ENCODE data around the gene AKR7A3. TPM values are rescaled to one million over a fixed set of nuclear protein-coding genes. Genes with fewer than 3 reads are reported as not detected.

Gene AKR7A3
- total RNA-seq, 1 experiment from 2014 or later, result 1.5 TPM

GRCh38 chr1:19234224-19234623 is 54.3 kb downstream of the AKR7A3 start (continued):
- TF ChIP-seq, protein P1, sequence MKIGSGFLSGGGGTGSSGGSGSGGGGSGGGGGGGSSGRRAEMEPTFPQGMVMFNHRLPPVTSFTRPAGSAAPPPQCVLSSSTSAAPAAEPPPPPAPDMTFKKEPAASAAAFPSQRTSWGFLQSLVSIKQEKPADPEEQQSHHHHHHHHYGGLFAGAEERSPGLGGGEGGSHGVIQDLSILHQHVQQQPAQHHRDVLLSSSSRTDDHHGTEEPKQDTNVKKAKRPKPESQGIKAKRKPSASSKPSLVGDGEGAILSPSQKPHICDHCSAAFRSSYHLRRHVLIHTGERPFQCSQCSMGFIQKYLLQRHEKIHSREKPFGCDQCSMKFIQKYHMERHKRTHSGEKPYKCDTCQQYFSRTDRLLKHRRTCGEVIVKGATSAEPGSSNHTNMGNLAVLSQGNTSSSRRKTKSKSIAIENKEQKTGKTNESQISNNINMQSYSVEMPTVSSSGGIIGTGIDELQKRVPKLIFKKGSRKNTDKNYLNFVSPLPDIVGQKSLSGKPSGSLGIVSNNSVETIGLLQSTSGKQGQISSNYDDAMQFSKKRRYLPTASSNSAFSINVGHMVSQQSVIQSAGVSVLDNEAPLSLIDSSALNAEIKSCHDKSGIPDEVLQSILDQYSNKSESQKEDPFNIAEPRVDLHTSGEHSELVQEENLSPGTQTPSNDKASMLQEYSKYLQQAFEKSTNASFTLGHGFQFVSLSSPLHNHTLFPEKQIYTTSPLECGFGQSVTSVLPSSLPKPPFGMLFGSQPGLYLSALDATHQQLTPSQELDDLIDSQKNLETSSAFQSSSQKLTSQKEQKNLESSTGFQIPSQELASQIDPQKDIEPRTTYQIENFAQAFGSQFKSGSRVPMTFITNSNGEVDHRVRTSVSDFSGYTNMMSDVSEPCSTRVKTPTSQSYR (CRISPR knock-in tag; IDR thresholded peaks at IDR 0.05), result no peak
- TF ChIP-seq, protein P2, sequence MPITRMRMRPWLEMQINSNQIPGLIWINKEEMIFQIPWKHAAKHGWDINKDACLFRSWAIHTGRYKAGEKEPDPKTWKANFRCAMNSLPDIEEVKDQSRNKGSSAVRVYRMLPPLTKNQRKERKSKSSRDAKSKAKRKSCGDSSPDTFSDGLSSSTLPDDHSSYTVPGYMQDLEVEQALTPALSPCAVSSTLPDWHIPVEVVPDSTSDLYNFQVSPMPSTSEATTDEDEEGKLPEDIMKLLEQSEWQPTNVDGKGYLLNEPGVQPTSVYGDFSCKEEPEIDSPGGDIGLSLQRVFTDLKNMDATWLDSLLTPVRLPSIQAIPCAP (CRISPR knock-in tag; IDR thresholded peaks at IDR 0.05), result no peak
- no peak for TF ChIP-seq FOXP4 (CRISPR knock-in tag; IDR thresholded peaks at IDR 0.05)

Other genes starting within 250 kb of the AKR7A3 start
- gene UBR4, start 78.5 kb downstream of the AKR7A3 start, total RNA-seq (2021), result 127 to 179 TPM (median 136 TPM) in 3 replicates
- gene EMC1, start 37.2 kb downstream of the AKR7A3 start, total RNA-seq (2021), result 46.5 to 53.5 TPM (median 48.6 TPM) in 3 replicates
- 40.9 to 54.6 TPM (median 43.0 TPM) in 3 replicates for gene MRTO4, start 37.0 kb downstream of the AKR7A3 start, total RNA-seq (2021)
- gene AKR7A2, start 23.4 kb upstream of the AKR7A3 start, total RNA-seq (2021), result 43.4 to 51.6 TPM (median 50.6 TPM) in 3 replicates
- 12.8 to 14.2 TPM (median 14.1 TPM) in 3 replicates for gene SLC66A1, start 23.6 kb upstream of the AKR7A3 start, total RNA-seq (2021)
- 348 to 380 TPM (median 363 TPM) in 3 replicates for gene CAPZB, start 196.8 kb upstream of the AKR7A3 start, total RNA-seq (2021)